HEK293 (cell line): ENCODE results near the gene ADK.

Source experiments
- CTCF ChIA-PET: fragments of 350-600 bp; formaldehyde crosslinking; extraction: SDS; loops from one replicate; lab custom pipeline; 2021; ENCODE audit warnings: antibody characterized with exemption; lab: Yijun Ruan, JAX
- POLR2A ChIA-PET: fragments of 300-600 bp; formaldehyde crosslinking; extraction: SDS; loops from one replicate; lab custom pipeline; 2020; ENCODE audit warnings: antibody characterized with exemption, inconsistent platforms; lab: Yijun Ruan, JAX
- H3K27ac ChIP-seq: fragments of 200-500 bp; sonication (Bioruptor generic); 2 replicates; pipeline ENCODE4 v1.5.1; 2014; ENCODE audit warnings: low read depth, low read length, control low read depth, inconsistent platforms; ENCODE audit errors: extremely low read depth
- H3K36me3 ChIP-seq, 2 experiments: fragments of 200-500 bp in 1 of 2; sonication (Bioruptor generic) in 1 of 2; 1 replicate in 1 of 2; 2 replicates in 1 of 2; pipeline ENCODE4 v1.5.1; 2014 to 2017; ENCODE audit warnings: inconsistent platforms in 2 of 2, low read length in 2 of 2; ENCODE audit not compliant: control insufficient read depth in 2 of 2, insufficient read depth in 1 of 2
- H3K4me1 ChIP-seq: fragments of 200-500 bp; sonication (Bioruptor generic); 2 replicates; pipeline ENCODE4 v1.5.1; 2014; ENCODE audit warnings: mild to moderate bottlenecking, low read length, inconsistent platforms; ENCODE audit not compliant: control insufficient read depth, insufficient read depth
- H3K4me3 ChIP-seq: 2 replicates; pipeline ENCODE4 v1.5.1; 2011; ENCODE audit warnings: low read depth, mild to moderate bottlenecking, control low read depth, low read length, moderate library complexity
- H3K9me3 ChIP-seq: fragments of 200-500 bp; sonication (Bioruptor generic); 2 replicates; pipeline ENCODE4 v1.5.1; 2014; ENCODE audit warnings: low read depth, low read length, inconsistent platforms; ENCODE audit not compliant: control insufficient read depth, insufficient read depth
- BCL11A ChIP-seq: fragments of 450-650 bp; formaldehyde crosslinking; IDR thresholded peaks from 2 replicates; pipeline ENCODE4 v1.5.1; 2016; ENCODE audit warnings: low read depth, missing biosample characterization, missing genetic modification characterization
- BCL6B ChIP-seq: fragments of 450-650 bp; formaldehyde crosslinking; IDR thresholded peaks from 2 replicates; pipeline ENCODE4 v1.5.1; 2017; ENCODE audit warnings: missing biosample characterization, missing genetic modification characterization
- CTCF ChIP-seq: fragments of 450-650 bp; formaldehyde crosslinking; IDR thresholded peaks from 2 replicates; pipeline ENCODE4 v1.5.1; 2016; ENCODE audit warnings: missing biosample characterization, missing genetic modification characterization
- ELK4 ChIP-seq: IDR thresholded peaks from 2 replicates; pipeline ENCODE4 v1.6.1; 2011; ENCODE audit warnings: mild to moderate bottlenecking, low read depth, low read length, borderline replicate concordance
- KLF10 ChIP-seq: fragments of 450-650 bp; IDR thresholded peaks from 2 replicates; pipeline ENCODE4 v1.5.1; 2018; ENCODE audit warnings: missing biosample characterization, mild to moderate bottlenecking, missing genetic modification characterization
- PRDM4 ChIP-seq: fragments of 450-650 bp; formaldehyde crosslinking; IDR thresholded peaks from 2 replicates; pipeline ENCODE4 v1.5.1; 2017; ENCODE audit warnings: missing biosample characterization, missing genetic modification characterization
- PRDM6 ChIP-seq: fragments of 450-650 bp; formaldehyde crosslinking; IDR thresholded peaks from 2 replicates; pipeline ENCODE4 v1.5.1; 2017; ENCODE audit warnings: missing biosample characterization, missing genetic modification characterization
- REST ChIP-seq: fragments of 450-650 bp; formaldehyde crosslinking; IDR thresholded peaks from 2 replicates; pipeline ENCODE4 v1.5.1; 2016; ENCODE audit warnings: missing biosample characterization, missing genetic modification characterization
- ZBTB6 ChIP-seq: fragments of 450-650 bp; formaldehyde crosslinking; IDR thresholded peaks from 2 replicates; pipeline ENCODE4 v1.5.1; 2017; ENCODE audit warnings: missing biosample characterization, missing genetic modification characterization
- ZNF558 ChIP-seq: fragments of 450-650 bp; formaldehyde crosslinking; IDR thresholded peaks from 2 replicates; pipeline ENCODE4 v1.5.1; 2016; ENCODE audit warnings: missing biosample characterization, missing genetic modification characterization
- ZNF645 ChIP-seq: fragments of 450-650 bp; formaldehyde crosslinking; IDR thresholded peaks from 2 replicates; pipeline ENCODE4; 2016; ENCODE audit warnings: missing biosample characterization, missing genetic modification characterization
- ZNF654 ChIP-seq: fragments of 450-650 bp; formaldehyde crosslinking; IDR thresholded peaks from 2 replicates; pipeline ENCODE4 v1.5.1; 2016; ENCODE audit warnings: low read depth, missing biosample characterization, missing genetic modification characterization

The ADK gene

GRCh38 chr10:74243067-74243466 is 92.0 kb downstream of the ADK start (continued):
- TF ChIP-seq ELK4 (no peak), ZBTB6 (tag by site-specific recombination) (no peak), KLF10 (tag by site-specific recombination) (no peak), ZNF645 (tag by site-specific recombination) (no peak)

- ChIA-PET POLR2A (no interaction called here), CTCF (interaction anchor here (0.5 to 5.0 kb wide), 54 partner anchors 9 to 1287 kb away, joined by 3 to 48 read pairs (median 4); partner anchors contain the start of gene COMTD1)
- H3K4me3 ChIP-seq, result no peak overlapping the region
- TF ChIP-seq CTCF (tag by site-specific recombination) (peak; percentile 12; the same call in 1 of the 2 replicates), ELK4 (no peak), ZNF654 (tag by site-specific recombination) (peak; percentile 55)
- TF ChIP-seq, all 188 proteins: peak for 2
- Histone ChIP-seq H3K36me3 (peaks cover 0 to 9% of the 10 kb centered on the region in 2 experiments; a peak in 1 of 3 replicates), H3K27ac (no peak overlapping the region), H3K4me1 (no peaks in the 10 kb centered on the region), H3K9me3 (no peaks in the 10 kb centered on the region)
Observed at GRCh38 chr10:74244097-74244685, 93.2 kb downstream of the ADK start.

GRCh38 chr10:74244807-74245206 is 93.8 kb downstream of the ADK start:
- CTCF ChIA-PET, result interaction anchor here (0.5 to 5.0 kb wide), 38 partner anchors 8 to 1151 kb away, joined by 3 to 48 read pairs (median 4); partner anchors contain the start of gene COMTD1
- Histone ChIP-seq H3K36me3 (peaks cover 0 to 9% of the 10 kb centered on the region in 2 experiments; a peak in 1 of 3 replicates), H3K4me1 (no peaks in the 10 kb centered on the region), H3K4me3 (no peak overlapping the region), H3K9me3 (no peaks in the 10 kb centered on the region), H3K27ac (no peak overlapping the region)
- POLR2A ChIA-PET, result no interaction called here
- no peak for TF ChIP-seq REST (tag by site-specific recombination)
- TF ChIP-seq PRDM6 (tag by site-specific recombination), result peak; percentile 58
- 0 out of 2 replicates have a peak, but pooled peaks have one; percentile 17 for TF ChIP-seq BCL11A (tag by site-specific recombination)
- TF ChIP-seq BCL6B (tag by site-specific recombination), result peak; percentile 79; the same call in 1 of the 2 replicates
- TF ChIP-seq PRDM4 (tag by site-specific recombination), result peak; percentile 59; the same call in 1 of the 2 replicates
- TF ChIP-seq ZNF558 (tag by site-specific recombination), result no peak
